Vein endothelial cell (primary cell): ENCODE data around the gene RAB3C. TPM values are rescaled to one million over a fixed set of nuclear protein-coding genes. Genes with fewer than 3 reads are reported as not detected.

Source experiments
- total RNA-seq: library from RNA; depleted of rRNA; stranded (reverse); fragments of >200 nt; gene quantifications from 2 replicates; pipeline ENCODE4 v1.2.3, GENCODE V29; 2012

The RAB3C gene
- total RNA-seq: 0.57 and 4.9 TPM in 2 replicates

GRCh38 chr5:58582803-58583491, at the start of gene RAB3C:
RAB3C (plus strand) TSS chr5:58583075; CDS start chr5:58583209, 134 bp downstream.

Other genes starting within 250 kb of the RAB3C start
- gene PLK2, start 123.0 kb upstream of the RAB3C start, total RNA-seq: 702 and 1,236 TPM in 2 replicates
- gene GAPT, start 91.6 kb upstream of the RAB3C start, total RNA-seq: not detected in 2 replicates